GM18519 (cell line): Measurements from ENCODE around the gene GAD2.

ENCODE experiments used
- ATAC-seq: cut with Tn5 transposase; IDR thresholded peaks from one replicate; pipeline ENCODE4 v1.9.1; 2021; ENCODE audit warnings: mild to moderate bottlenecking, moderate library complexity; ENCODE audit not compliant: unreplicated experiment, low FRiP score

GAD2 gene

GRCh38 chr10:26216585-26217395 is at the start of gene GAD2:
Gene GAD2 (plus strand): TSS chr10:26216774. CDS start chr10:26216810, 36 bp downstream.
- no peak for ATAC-seq

DNA sequence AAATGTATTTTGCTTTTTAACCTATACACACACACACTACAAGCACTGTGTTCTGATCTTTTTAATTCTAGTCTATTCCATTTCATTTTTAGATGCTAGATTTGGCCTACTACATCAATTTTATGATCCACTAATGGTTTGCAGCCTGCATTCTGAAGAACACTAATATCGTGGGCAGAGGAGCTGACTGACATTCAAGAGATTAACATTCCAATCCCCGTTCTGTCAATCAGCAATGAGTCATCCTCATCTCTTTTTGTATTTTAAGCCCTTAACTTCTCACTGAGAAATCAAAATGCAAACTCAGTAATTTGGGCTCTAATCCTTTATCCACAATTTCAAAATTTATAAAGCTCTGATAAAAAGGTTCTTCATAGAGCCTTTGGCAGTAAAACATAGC is 47.1 kb upstream of the GAD2 start:
- ATAC-seq, result no peak

DNA sequence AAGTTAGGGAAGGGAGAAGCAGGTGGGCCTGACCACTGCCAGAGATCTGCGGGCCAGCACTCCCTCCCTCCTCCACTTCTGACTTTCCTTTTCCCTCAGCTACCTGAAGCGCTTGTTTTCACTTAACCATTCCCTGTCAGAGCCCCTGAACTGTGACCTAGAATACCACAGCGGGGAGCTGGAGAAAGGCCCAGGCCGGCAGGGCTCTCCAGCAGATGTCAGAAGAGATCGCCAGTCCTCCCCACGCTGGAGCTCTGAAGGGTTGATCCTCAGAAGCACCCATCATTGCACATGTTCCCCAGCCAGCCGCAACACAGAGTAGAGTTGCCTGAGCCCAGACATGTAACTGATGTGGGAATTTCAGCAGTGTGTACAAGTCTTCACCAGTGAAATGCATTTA is 44.4 kb upstream of the GAD2 start:
- no peak for ATAC-seq

DNA sequence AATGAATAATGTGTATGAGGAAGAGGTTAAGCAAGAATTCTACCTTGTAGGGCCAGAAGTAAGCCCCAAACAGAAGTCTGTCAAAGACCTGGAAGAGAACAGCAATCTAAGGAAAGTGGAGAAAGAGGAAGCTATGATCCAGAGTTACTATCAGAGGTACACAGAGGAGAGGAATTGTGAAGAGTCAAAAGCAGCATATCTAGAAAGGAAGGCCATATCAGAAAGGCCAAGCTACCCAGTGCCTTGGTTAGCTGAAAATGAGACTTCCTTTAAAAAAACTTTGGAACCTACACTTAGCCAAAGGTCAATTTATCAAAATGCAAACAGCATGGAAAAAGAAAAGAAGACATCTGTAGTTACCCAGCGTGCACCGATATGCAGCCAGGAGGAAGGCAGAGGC is 42.7 kb upstream of the GAD2 start:
- no peak for ATAC-seq

- no peak for ATAC-seq
Observed at GRCh38 chr10:26177341-26177740, 39.2 kb upstream of the GAD2 start.

GRCh38 chr10:26194275-26194674 is 22.3 kb upstream of the GAD2 start:
- no peak for ATAC-seq

DNA sequence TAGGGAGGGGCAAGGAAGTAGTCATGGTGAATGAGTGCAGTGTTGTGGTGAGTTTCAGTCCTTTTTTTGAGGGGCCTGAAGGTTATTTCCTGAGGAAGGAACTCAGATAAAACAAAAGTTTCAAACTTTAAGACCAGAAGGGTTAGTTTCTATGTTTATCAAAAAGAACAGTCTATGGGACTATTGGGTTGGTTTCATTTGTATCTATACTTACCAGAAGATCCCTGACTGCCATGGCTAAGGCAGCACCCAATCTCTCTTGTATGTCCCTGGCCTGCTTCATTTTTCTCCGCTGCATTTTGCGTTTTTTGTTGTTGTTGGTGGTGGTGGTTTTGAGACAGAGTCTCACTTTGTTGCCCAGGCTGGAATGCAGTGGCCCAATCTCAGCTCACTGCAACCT is 19.3 kb upstream of the GAD2 start:
- no peak for ATAC-seq

- no peak for ATAC-seq
Observed at GRCh38 chr10:26198119-26198518, 18.5 kb upstream of the GAD2 start.

- no peak for ATAC-seq
Observed at GRCh38 chr10:26199841-26200240, 16.7 kb upstream of the GAD2 start.

- ATAC-seq, result no peak
Observed at GRCh38 chr10:26205223-26205622, 11.4 kb upstream of the GAD2 start.

GRCh38 chr10:26211781-26212444 is 4.7 kb upstream of the GAD2 start:
- ATAC-seq, result no peak

GRCh38 chr10:26212511-26212910 is 4.1 kb upstream of the GAD2 start:
- no peak for ATAC-seq

DNA sequence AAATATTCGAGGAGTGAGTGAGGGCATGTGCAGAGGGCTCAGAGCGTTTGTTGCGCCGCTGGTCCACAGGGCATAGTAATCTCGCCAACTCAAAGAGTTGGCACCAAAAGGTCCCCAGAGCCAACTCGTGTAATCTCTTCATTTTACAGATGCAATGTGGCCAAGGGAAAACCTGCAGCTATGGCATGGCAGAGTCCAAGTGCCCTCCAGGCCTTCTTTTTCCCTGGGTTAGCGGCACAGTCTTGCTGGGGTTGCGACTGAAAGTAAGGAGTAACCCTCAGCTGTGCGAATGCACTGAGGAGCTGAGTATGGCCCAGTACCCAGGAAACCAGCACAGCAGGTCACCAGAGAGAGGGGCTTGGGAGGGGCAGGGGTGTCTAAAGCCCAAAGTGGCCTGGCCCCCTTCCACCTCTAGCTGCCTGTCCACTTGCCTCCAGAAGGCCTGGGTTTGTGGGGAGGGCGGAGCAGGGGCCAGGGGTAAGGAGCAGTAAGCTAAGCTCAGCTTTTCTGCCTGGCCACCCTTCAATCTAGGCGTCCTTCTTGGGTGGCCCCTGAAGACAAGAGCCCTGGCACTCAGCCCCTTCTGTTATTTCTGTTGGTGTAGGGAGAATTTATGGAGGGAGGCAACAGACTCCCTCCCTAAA is 3.3 kb upstream of the GAD2 start:
- no peak for ATAC-seq

DNA sequence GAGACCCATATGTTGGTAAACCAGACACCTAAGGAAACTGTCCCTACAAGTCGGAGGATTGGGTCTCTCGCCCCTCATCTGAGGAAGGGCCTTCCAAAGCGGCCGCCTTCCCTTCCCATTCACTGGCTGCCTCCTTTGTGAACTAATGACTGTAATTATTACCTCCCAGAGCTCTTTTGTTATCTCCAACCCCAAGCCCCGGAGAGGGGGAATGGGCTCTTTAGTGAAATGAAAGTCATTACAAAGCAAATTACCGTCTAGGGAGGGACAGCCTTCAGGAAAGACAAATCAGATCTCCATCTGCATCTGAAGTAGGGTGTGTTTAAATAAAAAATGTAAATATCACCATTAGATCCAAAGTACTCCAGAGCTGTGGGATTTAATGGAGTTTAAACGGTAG is 2.6 kb upstream of the GAD2 start:
- ATAC-seq, result no peak

GRCh38 chr10:26214551-26215395 is 1.8 kb upstream of the GAD2 start:
- no peak for ATAC-seq

DNA sequence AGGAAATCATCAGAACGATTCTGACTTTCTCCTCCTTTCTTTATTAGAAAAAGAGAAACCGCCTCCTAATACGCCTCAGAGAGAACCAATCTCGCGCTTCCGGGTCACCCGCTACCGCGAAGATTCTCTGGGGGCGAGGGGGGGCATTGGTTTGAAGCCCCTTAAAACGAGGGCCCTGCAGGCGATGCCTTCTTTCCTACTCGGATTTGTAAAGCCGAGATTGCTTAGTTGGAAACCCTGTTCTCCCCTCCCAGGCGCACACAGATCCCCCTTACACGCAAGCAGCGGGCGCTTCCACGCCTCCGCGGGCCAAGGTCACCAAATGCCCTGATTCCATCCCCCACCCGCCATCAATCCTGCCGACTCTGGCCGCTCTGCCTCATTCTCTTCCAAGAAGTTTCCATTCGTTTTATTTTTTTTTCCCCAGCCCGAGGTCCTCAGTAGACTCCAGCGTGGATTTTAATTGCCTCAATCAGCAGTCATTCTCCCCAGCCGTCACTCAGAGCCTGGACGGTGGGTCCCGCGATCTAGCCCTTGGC is 1.1 kb upstream of the GAD2 start:
- no peak for ATAC-seq

- no peak for ATAC-seq
Observed at GRCh38 chr10:26215935-26216584, 514 bp upstream of the GAD2 start.

- ATAC-seq, result no peak
Observed at GRCh38 chr10:26217396-26218086, 967 bp downstream of the GAD2 start.

- no peak for ATAC-seq
Observed at GRCh38 chr10:26219676-26220075, 3.1 kb downstream of the GAD2 start.
